Raji (cell line): ENCODE results near the gene SF3A1.

Source experiments
- POLR2A ChIP-seq: IDR thresholded peaks from 2 replicates; pipeline ENCODE4 v1.6.1; 2011; ENCODE audit warnings: low read depth, low read length, control low read depth; ENCODE audit not compliant: insufficient read depth

The SF3A1 gene

GRCh38 chr22:30336752-30337460 is 19.8 kb downstream of the SF3A1 start:
- no peak for TF ChIP-seq POLR2A

- no peak for TF ChIP-seq POLR2A
Measured at GRCh38 chr22:30335236-30335635, 21.5 kb downstream of the SF3A1 start.

GRCh38 chr22:30334646-30335045 is 22.0 kb downstream of the SF3A1 start:
- no peak for TF ChIP-seq POLR2A

GRCh38 chr22:30333707-30334087 is 23.0 kb downstream of the SF3A1 start:
- TF ChIP-seq POLR2A, result no peak

- no peak for TF ChIP-seq POLR2A
Measured at GRCh38 chr22:30332994-30333706, 23.5 kb downstream of the SF3A1 start.

GRCh38 chr22:30332551-30332950 is 24.1 kb downstream of the SF3A1 start:
- no peak for TF ChIP-seq POLR2A

- no peak for TF ChIP-seq POLR2A
Measured at GRCh38 chr22:30328466-30329049, 28.1 kb downstream of the SF3A1 start.

- no peak for TF ChIP-seq POLR2A
Measured at GRCh38 chr22:30327864-30328345, 28.8 kb downstream of the SF3A1 start.

GRCh38 chr22:30326706-30327362 is 29.9 kb downstream of the SF3A1 start, which contains the start of gene TBC1D10A:
Gene TBC1D10A, minus strand, starts transcription at chr22:30326941. Its CDS starts 60 bp downstream, at chr22:30326881.
- TF ChIP-seq POLR2A, result peak; percentile 74

GRCh38 chr22:30326255-30326705 is 30.4 kb downstream of the SF3A1 start:
- TF ChIP-seq POLR2A, result no peak

- TF ChIP-seq POLR2A, result no peak
Measured at GRCh38 chr22:30325724-30326254, 30.9 kb downstream of the SF3A1 start.

GRCh38 chr22:30325065-30325720 is 31.5 kb downstream of the SF3A1 start:
- TF ChIP-seq POLR2A, result no peak

GRCh38 chr22:30324014-30324730 is 32.5 kb downstream of the SF3A1 start:
- TF ChIP-seq POLR2A, result no peak

GRCh38 chr22:30323246-30323645 is 33.4 kb downstream of the SF3A1 start:
- TF ChIP-seq POLR2A, result no peak

GRCh38 chr22:30321461-30321860 is 35.2 kb downstream of the SF3A1 start:
- no peak for TF ChIP-seq POLR2A
